HG03103 (cell line): ENCODE measurements around the gene ADAMTS20.
"Not testable (repeated sequence)": the region's sequence is repeated elsewhere in the genome, so short reads cannot be mapped to it uniquely, and the experiment has no call there.

ENCODE experiments used
- ATAC-seq: cut with Tn5 transposase; IDR thresholded peaks from one replicate; pipeline ENCODE4 v1.9.1; 2021; ENCODE audit warnings: low read depth; ENCODE audit not compliant: unreplicated experiment

ADAMTS20 gene

GRCh38 chr12:43551971-43552559 lies at the start of gene ADAMTS20:
ADAMTS20 (minus strand) TSS chr12:43552203; CDS start chr12:43551921, 282 bp downstream.
- no peak for ATAC-seq

- ATAC-seq = no peak
These were observed 47.7 kb upstream of the ADAMTS20 start for GRCh38 chr12:43599708-43600107.

GRCh38 chr12:43599066-43599465 lies 47.1 kb upstream of the ADAMTS20 start:
- no peak for ATAC-seq

GRCh38 chr12:43590307-43590706 lies 38.3 kb upstream of the ADAMTS20 start:
- ATAC-seq = no peak

- ATAC-seq = no peak
These were observed 34.7 kb upstream of the ADAMTS20 start for GRCh38 chr12:43586646-43587245.

GRCh38 chr12:43585676-43586075 lies 33.7 kb upstream of the ADAMTS20 start:
- no peak for ATAC-seq

- ATAC-seq = no peak
These were observed 28.6 kb upstream of the ADAMTS20 start for GRCh38 chr12:43580601-43581000.

- ATAC-seq = no peak
These were observed 27.2 kb upstream of the ADAMTS20 start for GRCh38 chr12:43579206-43579605.

GRCh38 chr12:43578782-43579181 lies 26.8 kb upstream of the ADAMTS20 start:
- ATAC-seq = no peak

- no peak for ATAC-seq
These were observed 25.4 kb upstream of the ADAMTS20 start for GRCh38 chr12:43577381-43577780.

GRCh38 chr12:43576162-43576561 lies 24.2 kb upstream of the ADAMTS20 start:
- ATAC-seq = no peak

- no peak for ATAC-seq
These were observed 19.9 kb upstream of the ADAMTS20 start for GRCh38 chr12:43571885-43572284.

- no peak for ATAC-seq
These were observed 4.1 kb upstream of the ADAMTS20 start for GRCh38 chr12:43556057-43556456.

- no peak for ATAC-seq
These were observed 578 bp downstream of the ADAMTS20 start for GRCh38 chr12:43551279-43551970.

GRCh38 chr12:43550831-43551271 lies 1.2 kb downstream of the ADAMTS20 start:
- no peak for ATAC-seq

GRCh38 chr12:43544703-43545102 lies 7.3 kb downstream of the ADAMTS20 start:
- ATAC-seq = no peak

GRCh38 chr12:43540470-43540869 lies 11.5 kb downstream of the ADAMTS20 start:
- ATAC-seq = no peak

- ATAC-seq = not testable (repeated sequence)
These were observed 14.3 kb downstream of the ADAMTS20 start for GRCh38 chr12:43537675-43538074.

GRCh38 chr12:43516045-43516444 lies 36.0 kb downstream of the ADAMTS20 start:
- ATAC-seq = no peak

- no peak for ATAC-seq
These were observed 50.3 kb downstream of the ADAMTS20 start for GRCh38 chr12:43501703-43502102.

GRCh38 chr12:43493261-43493797 lies 58.7 kb downstream of the ADAMTS20 start:
- ATAC-seq = no peak
